IPS-NIHi7 (cell line): ENCODE data around the gene AFF3.
"Not testable (repeated sequence)": the region's sequence is repeated elsewhere in the genome, so short reads cannot be mapped to it uniquely, and the experiment has no call there.

Experiments
- DNase-seq: peaks from one replicate; pipeline ENCODE4 v3.0.0; 2012; ENCODE audit warnings: mixed read lengths; ENCODE audit errors: extremely low spot score

Gene AFF3

DNA sequence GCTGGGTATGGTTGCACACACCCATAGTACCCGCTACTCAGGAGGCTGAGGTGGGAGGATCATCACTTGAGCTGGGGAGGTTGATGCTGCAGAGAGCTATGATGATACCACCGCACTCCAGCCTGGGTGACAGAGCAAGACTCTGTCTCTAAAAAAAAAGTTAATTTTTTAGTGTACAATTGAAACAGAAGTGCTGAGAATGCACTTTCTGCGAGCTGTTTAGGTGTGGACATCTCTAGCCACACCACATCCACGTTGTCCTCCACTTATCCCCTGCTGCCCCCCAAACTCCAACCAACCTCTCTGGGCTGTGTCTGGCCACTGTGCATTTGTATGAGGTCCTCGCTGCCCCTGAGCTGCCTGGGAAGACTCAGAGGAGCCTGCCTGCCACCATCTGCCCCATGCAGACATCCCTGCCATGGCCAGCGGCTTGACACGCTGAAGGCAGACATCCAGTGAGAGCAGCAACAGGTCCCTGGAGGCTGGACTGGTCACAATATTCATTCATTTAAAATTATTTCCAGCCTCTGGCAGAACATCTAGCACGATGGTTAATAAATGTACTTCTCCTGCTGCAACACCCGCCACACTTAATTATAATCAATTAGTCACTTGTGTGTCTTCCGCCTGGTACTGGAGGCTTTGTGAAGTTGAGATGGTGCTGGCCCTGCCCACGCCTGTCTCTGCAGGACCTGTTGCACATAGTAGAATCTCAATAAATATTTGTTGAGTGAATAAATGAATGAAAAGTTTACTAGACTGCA, 3.7 kb upstream of the AFF3 start:
- no peak for DNase-seq

DNA sequence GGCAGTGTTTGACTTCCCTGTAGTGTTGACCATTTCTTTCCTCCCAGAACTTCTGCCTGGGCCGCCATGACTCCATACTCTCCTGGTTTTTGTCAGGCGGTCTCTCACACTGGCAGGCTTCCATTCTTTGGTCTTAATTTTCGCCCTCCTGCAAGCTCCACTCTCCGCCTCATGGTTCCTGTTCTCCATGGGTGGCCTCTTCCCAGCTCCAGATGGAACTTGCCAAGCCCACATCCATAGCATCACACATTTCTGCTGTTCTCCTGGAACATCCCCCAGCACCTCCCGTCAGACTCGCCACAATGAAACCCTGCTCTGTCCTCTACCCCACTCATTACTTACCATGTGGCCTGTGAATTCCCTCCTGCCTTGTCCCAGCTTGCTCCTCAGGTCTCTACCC, 896 bp upstream of the AFF3 start:
- DNase-seq, result no peak

DNA sequence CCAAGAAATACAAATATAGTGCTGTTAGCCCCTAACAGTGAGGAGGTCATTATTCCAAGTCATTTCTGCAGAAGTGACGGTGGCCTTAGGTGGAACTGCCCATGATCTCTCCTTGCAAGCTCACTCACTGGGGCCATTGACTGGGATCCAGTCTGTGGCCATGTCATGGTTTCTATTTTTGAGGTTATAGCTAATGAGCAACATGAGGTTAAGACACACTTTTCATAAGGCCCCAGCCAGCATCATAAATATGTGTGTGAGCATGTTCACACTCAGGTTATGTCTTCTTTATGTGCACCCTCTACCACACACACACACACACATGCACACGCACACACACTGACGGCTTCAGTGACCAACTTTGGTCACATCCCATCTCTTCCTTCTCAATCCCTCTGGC, 484 bp downstream of the AFF3 start:
- DNase-seq, result no peak

DNA sequence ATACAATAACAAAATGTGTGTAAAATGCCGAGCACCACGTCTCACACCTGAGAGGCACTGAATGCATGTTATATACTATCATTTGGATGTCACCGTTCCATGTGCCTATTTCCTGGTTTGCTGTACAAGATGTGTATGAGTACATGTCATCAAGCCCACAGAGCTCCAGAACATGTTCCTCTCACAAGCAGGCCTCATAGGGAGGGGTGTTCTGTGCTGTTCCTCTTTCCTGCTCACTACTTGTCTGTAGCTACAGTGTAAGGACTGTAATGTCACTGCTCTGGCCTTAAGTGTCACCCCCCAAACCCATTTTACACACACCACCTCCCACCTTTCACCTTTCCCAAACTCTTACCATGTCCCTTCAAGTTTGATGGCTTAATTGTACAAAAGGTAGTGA, 1.8 kb downstream of the AFF3 start:
- DNase-seq, result no peak

DNA sequence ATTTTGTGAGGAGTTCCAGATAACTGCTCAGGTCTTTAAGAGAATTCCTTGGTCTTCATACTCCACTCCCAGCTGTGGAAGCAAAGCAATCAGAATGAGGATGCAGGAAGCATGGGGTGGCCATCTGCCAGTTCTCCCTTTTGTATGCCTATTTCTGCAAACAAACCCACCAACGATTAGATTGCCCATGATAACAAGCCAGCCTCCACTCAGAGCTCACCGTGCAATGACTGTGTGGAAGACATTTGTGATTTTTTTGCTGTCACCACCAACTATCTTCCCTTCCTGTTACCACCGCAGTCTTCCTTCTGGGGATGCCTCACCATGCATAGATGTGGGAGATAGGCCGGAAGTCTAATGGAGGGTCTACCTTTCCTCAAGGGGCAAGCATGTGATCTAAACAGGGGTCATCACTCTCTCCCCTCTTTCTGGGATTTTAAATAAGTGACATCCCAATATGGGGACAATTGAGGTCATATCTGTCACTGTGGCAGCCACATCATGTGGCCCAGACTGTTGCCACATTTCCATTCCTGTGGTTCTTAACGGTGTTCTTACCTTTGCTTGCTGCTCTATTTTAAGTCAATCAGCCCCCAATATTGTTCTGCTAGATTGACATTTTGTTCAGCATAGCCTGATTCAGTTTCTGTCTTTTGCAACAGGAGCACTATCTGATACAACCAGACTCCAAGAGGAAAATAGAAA, 4.4 kb downstream of the AFF3 start:
- DNase-seq, result no peak

DNA sequence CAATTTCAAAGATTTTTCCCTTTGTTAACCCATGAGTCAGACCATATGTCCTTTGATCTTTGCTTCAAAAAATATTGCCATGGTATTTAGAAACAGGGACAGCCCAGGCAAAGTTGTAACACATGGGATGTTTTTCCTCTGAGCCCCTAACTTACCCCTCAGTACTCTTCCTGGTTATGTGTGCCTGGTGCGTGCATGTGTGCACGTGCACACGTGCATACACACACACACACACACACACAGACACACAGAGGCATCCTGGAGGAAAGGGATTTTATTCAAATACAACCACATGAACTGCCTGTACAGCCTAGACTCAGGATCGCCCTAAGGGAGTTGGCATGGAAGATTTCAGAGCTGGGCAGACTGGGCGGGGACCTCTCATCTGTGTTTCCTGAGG, 5.1 kb downstream of the AFF3 start:
- DNase-seq, result no peak

DNA sequence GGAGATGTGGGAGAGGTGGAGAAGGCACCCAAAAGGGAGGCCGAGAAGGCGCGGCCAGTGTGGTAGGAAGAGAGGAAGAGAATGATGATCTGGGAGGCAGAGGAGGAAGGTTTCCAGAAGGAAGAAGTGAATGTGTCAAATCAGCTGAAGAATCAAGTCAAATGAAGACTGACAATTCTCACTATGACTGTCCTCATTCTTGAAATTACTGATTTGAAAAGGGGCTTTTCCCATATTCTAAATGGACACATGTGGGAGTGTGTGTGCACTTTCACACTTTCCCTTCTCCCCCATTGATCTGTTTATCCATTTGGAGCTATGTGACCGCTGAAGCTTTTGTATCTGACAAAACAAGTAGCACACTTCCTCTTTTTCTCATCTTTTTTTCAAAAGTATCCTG, 6.1 kb downstream of the AFF3 start:
- DNase-seq, result no peak

DNA sequence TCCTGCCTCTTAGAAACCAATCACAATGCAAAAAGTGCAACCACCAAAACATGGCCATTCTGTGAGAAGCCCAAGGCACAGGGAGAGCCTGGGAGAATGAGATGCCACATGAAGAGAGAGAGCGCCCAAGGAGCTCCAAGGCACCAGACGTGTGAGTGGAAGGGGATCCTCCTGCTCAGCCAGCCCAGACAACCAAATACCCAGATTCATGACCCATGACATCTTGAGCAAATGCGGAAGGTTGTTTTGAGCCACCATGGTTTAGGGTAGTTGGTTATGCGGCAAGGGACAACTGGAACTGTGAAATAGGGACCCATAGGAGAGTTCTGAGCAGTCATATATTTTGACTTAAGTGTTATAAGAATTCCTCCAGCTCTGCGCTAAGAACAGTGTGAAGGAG, 7.0 kb downstream of the AFF3 start:
- no peak for DNase-seq

DNA sequence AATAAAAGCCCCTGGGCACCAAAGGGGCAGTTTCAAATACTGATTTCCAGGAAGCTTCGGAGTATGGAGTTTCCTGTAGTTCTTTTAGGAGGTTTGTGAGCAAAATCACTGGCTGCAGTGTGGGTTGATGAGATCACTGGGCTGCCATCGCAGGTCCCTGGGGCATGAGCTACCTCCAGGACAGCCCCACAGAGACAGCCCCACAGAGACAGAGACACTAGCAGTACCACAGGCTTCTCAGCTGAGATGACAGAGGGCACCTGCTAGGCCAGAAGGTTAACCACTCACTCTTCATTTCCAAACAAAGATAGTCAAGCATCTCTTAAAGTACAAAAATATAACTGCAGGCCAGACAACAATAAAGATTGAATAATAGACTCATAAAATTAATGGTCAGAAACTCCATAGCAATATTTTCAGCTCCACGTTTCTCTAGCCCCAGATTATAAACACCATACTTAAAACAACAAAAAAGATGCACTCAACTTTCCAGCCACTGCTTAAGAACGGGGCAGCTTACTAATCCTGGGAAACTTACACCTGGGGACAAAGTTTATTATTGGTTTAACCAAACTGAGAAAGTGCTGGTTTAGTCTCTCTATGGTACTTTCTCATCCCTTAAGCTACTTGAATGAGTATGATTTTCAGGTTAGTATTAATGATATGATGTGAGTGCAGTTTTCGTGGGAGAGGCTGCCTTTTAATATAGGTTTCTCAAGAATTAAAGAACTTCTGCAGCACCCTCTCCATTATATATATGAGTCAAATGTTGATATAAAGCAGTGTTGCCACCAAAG, 11.6 kb downstream of the AFF3 start:
- no peak for DNase-seq

DNA sequence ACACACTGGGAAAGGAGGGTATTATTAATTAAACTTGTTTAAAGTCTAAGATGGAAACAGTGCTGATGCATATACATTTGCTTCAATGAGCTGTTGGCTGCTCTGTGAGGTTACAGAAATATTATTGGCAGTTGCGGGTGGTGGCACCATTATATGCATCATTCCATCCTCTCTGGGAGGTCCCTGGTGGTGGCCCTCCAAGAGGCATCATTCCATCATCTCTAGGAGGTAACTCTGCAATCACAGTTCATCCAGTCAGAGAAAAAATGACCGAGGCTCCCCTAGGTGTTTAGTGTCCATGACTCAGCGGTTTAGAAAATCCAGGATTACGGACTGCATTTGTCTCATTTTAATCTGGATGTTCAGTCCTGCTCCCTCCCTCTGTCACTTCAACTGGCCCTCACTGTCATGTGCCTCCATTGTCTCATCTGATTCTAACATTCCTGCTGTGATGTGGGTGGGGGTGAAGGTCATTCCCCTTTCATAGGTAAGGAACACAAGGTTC, 15.4 kb downstream of the AFF3 start:
- no peak for DNase-seq

DNA sequence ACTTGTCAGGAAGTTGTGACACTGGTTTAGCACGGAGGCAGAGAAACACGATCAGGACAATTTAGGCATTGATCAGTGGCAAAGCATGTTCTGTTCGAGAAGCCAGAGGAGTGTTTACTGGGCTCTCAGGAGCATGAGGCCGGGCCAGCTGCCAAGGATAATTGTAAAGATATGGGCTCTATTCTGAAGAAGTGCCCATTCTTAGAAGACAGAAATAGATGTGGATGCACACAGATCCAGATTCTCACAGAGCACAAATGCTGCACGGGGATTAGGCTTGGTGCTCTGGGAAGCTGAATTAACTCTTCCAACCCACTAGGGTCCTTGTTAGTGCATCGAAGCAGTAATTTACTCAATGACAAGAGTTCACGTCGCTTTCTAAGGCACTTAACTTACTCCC, 16.2 kb downstream of the AFF3 start:
- no peak for DNase-seq

DNA sequence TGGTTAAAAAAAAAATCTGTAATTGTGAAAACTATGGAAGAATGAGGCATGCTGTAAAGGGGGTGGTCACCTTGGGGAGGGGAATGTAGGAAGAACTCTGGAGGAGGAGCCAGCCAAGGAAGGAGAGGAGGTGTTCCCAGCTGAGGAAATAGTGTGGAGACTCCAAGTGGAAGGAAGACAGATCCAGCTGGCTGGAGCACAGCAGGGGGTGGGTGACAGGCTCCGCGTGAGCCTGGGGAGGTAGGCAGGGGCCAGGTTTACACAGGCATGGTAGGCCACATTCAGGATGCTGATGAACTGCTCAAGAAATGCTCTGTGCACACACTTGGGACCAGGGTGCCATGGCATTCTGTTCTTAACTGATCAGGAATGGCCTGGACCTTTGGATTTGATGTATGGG, 16.8 kb downstream of the AFF3 start:
- no peak for DNase-seq

DNA sequence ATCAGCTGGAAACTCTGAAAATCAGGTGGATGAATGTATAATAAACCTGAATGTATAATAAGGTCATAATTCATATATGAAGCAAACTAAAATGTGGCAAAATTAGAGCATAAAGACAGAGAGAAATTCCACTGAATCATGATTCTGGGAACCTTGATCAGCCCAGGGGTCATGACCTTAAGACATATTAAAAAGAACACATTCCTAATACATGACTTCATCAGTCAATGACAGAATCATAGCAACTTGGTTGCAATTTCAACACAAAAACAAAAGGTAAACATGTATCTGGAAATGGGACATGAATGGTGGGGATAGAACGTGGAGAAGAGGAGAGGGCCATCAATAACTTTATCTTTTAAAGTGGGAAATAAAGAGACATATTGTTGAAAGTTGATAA, 17.6 kb downstream of the AFF3 start:
- DNase-seq, result no peak

DNA sequence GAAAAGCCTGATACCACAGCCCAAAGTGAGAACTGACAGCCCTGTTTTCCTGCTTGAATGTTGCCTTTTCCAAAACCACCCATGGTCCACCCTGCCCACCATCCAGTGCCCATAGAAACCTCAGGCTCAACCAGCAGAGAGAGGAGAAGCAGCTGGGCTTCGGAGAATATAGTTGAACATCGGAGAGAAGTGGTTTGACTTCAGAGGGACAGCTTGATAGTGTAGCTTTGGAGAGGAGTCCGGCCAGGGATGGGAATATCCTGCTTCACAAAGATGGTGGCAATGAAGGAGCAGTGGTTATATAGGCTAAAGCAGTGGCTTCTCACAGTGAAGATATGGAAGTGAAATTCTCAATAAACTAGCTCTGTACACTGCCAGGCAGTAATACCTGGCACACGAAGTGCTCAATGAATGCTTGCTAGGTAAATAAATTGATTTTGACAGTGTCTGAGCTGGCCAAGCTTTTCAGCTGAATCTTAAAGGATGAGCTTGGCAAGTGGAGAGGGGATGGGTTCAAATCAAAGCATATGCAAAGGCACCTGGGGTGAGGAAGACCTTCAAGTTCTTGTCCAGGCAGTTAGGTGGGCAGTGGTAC, 21.2 kb downstream of the AFF3 start:
- no peak for DNase-seq

DNA sequence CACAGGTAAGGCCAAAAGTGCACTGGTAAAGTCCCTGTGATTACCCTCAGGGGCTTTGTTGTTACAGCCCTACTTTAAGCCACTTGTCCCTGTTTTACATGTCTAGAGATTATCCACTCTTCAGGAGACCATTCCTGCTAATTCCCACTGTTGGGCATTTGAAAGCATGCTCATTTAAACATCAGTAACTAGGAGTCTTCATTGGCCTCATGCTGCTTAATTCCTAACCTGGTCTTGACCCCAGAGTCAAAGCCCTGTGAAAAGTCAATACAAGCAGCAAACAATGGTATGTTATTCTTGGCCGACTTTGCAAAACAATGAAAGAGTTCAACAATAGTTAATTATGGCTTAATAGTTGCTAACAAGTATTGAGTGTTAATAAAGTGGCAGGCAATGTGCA, 23.2 kb downstream of the AFF3 start:
- DNase-seq, result peak; percentile 42

DNA sequence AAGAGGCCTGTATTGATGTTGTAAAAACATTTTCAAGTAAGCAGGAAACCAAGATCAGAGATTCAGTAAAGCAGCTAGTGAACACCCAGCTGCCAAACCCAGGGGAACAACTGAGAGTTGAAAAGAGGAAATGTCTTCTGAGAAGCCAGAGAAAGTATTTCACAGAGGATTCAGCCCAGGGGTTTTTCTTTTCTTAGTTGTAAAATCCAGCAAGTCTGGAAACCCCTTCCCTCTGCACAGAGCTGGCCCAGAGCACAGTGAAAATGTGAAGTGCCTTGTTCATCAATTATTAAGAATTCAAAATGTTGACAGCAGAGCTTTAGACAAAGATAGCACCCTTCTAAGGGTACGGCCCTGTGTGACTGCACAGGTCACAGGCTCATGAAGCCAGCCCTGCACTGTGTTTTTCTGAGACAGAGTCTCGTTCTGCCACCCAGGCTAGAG, 28.4 kb downstream of the AFF3 start:
- DNase-seq, result no peak

DNA sequence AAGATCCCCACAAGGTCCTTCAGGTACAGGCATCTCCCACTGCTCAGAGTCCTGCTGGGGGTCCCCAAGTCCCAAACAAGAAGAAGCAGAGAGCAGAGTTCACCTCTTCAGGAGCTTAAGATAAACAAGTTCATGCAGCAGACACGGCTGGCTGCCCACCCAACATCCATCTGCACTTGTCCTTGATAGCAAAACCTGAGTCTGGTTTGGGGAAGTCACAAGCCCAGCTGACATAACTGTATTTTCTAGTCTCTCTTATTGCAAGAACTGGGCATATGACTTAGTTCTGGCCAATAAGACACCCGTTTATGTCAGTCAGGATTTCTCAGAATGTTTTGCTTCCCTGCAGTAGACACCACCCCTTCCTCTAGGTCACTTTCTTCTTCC, 31.8 kb downstream of the AFF3 start:
- no peak for DNase-seq

DNA sequence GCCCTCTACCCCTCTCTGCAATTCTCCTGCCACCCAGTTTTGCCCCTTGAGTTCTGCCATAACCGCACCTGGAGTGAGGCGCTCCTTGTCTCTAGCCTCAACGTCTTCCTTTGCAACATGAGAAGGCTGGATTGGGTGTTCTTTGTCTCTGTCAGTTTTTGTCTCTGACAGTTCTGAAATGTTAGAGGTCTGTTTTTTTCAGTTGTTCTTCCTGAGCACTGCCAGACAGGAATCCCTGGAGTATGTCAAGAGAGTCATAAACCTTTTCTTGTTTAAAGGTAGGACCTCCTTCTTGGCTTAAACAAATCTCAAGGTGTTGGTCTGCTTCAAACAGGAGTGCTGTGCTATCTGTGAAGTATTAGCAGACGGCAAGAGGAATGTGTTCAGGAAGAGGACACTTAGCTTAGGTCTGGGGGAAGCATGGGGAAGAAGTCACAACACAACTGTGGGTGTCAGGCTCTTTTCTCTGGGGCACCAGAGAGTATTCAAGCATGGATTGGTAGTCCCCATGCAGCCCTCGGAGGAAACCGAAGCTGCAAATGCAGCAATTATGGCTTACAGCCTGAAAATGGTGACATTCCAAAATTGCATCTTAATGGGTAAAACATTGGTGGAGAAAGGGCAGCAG, 32.3 kb downstream of the AFF3 start:
- no peak for DNase-seq

DNA sequence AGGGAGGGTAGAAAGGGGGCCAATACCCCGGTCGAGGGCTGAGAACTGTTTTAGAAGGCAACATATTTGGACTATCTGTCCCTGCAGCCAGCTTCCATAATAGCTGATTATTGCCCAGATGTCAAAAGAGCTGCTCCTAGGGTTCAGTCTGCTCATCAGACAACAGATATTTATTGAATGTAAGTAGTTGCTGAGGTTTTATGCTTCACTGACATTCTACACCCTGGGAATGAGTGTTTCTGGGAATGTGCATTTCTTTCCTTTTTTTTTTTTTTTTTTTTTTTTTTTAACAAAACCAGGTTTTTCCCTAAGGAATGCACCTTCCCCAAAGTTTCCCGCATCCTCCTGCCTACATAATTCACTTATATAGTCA, 33.8 kb downstream of the AFF3 start:
- not testable (repeated sequence) for DNase-seq

DNA sequence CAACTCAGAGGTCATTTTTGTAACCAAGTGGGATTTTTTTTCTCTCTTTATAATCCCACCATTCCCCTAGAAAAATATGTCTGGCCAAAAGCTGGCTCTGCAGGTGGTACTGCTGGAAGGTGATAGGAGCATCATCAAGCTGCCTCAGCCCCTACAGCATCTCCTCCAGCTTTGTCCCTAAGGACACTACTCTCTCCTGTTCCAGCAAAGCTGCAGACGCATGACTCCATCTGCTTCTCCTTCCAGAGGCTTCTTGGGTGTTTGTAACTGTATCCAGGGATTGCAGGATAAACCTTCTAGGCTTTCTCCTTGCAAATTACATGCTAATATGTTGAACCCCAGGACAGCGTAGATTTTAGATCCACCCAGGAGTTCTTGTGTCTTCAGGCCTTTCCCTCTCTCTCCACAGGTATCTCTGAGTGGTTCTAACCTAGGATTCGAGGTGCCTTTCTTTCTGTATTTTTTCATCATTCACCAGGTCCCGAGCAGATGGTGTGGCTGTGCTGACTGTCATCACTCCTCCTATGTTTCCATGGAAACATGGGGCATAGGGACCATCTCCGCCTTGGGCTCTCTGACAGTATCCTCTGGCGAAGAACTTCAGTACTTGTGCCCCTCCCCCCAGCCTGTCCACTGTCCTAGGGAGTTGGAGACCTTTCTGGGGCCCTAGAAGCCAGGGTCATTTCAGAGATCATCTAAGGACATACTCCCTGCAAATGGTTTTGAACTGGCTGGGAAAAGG, 34.3 kb downstream of the AFF3 start:
- DNase-seq, result no peak

DNA sequence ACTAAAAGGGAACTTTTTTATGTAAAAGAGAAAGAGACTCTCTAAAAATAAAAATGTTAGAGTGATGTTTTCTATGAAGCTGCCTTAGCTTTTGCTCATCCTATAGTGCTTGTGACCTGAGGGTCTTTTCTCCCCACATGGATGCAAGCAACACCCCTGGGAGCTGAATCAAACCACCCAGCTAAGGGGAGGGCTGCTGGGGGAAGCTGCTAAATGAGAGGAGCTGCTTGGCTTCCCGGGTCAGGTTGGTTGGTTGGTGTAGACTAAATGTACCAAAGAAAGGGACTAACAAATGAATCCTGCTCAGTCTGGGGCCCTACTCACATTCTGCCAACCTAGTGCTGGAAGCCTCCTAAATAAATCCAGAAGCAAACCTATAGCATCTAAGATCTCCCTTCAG, 35.0 kb downstream of the AFF3 start:
- DNase-seq, result no peak
